GM18505 (cell line): ENCODE results near the gene FAM200C.

Source experiments
- ATAC-seq: cut with Tn5 transposase; IDR thresholded peaks from one replicate; pipeline ENCODE4 v1.9.1; 2021; ENCODE audit not compliant: unreplicated experiment
- POLR2A ChIP-seq: IDR thresholded peaks from 4 replicates; pipeline ENCODE4 v1.6.1; 2011; ENCODE audit warnings: borderline replicate concordance; ENCODE audit not compliant: insufficient read depth, insufficient read length; ENCODE audit errors: extremely low read depth

The FAM200C gene

GRCh38 chr5:160390787-160391696, 8.8 kb downstream of the FAM200C start:
- TF ChIP-seq POLR2A: no peak
- ATAC-seq: no peak

DNA sequence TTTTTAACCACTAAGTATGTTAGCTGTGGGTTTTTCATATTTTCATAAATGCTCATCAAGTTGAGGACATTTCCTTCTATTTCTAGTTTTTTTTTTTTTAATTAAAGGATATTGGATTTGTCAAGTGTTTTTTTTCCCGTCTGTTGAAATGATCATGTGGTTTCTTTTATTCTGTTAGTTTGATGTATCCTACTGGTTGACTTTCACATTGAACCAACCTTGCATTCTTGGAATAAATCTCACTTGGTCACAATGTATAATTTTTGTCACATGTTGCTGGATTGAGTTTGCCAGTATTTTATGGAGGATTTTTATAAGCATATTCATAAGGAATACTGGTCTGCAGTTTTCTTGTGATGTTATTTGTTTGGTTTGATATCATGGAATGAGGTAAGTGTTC, 12.4 kb downstream of the FAM200C start:
- TF ChIP-seq POLR2A: no peak
- ATAC-seq: no peak

DNA sequence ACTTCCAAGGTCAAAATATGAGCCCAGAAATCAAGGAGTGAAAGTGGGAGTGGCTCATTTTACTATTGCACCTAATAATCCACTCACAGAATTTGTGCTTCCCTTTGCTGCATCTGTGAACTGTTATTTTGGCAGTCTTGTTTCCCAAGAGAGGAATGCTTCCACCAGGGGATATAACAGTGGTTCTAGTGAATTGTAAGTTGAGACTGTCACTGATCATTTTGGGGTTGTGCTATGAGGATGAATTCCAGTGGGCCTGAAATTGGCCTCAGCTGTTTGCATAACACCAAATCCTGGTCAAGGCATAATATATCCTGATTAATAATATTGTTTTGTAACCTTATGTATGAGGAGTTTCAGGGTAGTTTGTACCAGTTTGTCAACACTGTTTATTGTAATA, 14.4 kb downstream of the FAM200C start:
- TF ChIP-seq POLR2A: no peak
- ATAC-seq: no peak

DNA sequence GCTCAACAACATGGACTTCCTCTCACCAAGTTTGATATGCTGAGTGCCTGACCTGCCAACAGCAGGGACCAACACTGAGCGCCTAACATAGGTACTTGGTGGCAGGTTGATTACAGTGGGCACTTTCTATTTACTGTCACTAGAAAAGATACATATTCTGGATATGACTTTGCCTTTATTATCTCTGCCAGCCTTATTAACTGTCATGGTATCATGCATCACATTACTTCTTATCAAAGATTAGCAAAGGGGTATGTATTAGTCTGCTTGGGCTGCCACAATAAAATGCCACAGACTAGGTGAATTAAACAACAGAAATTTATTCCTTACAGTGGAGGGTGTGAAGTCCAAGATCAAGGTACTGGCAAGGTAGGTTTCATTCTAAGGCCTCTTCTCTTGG, 15.2 kb downstream of the FAM200C start:
- no peak for TF ChIP-seq POLR2A
- ATAC-seq: no peak

GRCh38 chr5:160382346-160382745, 17.5 kb downstream of the FAM200C start:
- ATAC-seq: no peak
- no peak for TF ChIP-seq POLR2A

DNA sequence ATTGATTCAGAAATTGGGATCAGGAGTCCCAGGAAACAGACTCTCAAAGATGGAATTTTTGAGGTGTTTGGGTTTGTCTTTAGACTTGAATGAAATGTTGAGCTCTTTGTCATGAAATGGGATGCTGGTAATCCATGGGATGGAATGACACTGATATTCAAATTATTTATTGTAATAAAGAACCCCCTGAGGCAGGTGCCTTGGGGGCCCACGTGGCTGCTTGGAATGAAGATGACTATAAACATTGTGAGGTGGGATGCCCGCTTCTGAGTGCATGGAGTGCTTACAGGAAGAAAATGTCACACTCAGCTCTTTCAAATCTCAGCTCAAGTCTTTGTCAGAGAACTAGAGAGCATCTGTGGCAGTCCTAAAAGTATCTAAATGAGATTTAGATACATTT, 19.8 kb downstream of the FAM200C start:
- ATAC-seq: no peak
- no peak for TF ChIP-seq POLR2A

DNA sequence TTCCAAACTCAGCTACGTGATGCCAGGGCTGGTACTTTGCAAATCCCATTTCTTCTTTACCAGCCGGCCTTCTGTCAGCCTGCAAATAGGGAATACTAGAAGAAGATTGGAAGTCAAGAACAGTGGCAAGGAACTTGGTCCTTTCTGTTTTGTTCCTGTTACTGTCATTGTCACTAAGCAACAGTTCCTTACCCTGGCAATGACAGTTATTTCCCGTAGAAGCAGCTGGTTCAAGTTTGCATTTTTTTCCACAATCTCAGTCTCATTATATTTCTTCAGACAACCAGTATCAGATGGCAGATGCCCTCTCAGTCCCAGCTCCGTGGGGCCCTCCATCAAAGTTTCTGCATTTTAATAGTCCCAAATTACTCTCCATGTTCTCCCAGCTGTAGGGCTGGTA, 20.3 kb downstream of the FAM200C start:
- ATAC-seq: no peak
- no peak for TF ChIP-seq POLR2A

GRCh38 chr5:160378330-160378729, 21.5 kb downstream of the FAM200C start:
- no peak for ATAC-seq
- no peak for TF ChIP-seq POLR2A

DNA sequence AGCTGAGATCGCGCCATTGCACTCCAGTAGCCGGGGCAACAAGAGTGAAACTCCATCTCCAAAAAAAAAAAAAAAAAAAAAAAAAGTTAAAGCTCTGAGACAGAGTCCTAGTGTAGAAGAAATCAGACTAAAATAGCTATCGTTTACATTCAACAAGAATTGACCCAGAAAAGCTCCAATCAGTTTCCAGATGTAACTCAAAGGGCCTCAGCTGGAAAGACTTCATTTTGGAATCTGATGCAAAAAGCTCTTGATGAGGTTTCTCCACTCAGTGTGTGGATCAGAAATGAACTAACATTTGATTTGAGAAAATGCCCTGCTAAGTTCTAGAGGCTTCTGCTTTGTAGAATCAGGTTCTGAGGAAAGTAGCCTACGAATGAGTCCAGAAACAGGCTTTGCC, 22.2 kb downstream of the FAM200C start:
- no peak for ATAC-seq
- no peak for TF ChIP-seq POLR2A

DNA sequence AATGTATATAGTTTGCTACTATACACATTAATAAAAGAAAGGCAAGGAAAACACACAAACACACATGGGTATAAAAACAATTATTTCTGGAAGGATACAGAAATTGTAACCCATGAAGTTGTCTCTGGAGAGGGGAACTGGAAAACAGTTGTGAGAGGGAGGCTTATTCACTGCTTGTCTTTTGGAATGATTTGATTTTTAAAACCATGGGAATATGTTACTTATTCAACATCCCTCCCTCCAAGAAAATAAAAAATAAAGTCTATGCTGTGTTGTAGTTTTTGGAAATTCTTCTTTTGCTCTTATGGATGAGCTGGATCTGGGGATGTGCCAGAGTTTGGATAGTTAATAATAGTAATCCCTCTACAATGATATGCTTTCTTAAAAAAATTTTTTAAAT, 23.4 kb downstream of the FAM200C start:
- ATAC-seq: no peak
- TF ChIP-seq POLR2A: no peak

GRCh38 chr5:160375701-160376100, 24.2 kb downstream of the FAM200C start:
- ATAC-seq: no peak

DNA sequence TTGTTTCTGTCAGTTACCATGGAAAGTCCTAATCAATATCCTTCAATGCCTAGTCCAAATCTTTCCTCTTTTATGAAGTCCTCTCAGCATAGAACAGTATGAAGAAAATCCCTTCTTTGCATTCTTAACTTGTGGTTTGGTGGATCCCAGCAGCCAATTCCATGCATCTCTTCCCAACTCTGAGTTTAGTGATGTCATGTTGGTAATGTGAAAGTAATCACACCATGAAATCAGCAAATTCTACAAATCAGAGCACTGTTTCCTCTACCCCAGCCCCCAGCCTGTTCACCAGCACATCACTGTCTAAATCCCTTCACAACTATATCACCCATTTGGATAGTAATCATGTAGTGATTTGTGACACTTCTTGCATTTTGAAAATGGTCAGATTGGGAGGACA, 24.7 kb downstream of the FAM200C start:
- no peak for TF ChIP-seq POLR2A
- ATAC-seq: no peak

More at GRCh38 chr5:160375701-160376100, 24.2 kb downstream of the FAM200C start:
- no peak for TF ChIP-seq POLR2A

DNA sequence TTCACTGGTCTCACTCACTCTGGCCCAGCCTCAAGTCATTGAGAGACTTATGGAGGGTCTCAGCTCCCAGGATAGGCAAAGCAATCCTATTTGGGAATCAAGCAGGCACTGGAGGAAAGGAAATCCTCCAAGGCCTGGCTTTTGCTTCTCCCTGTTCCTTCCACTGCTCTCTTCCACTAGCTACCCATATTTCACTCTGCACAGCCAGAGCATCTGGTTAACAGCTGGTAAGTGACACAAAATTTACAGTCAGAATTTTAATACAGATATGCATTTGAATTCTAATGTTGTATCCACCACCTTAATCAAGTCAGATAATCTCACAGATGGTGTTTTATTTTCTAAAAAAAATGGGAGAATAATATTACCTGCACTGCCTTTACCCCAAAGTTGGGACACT, 28.6 kb downstream of the FAM200C start:
- no peak for TF ChIP-seq POLR2A

GRCh38 chr5:160370713-160371034, 29.2 kb downstream of the FAM200C start:
- TF ChIP-seq POLR2A: no peak
- no peak for ATAC-seq

More for the DNA sequence above, 28.6 kb downstream of the FAM200C start:
- ATAC-seq: no peak

- ATAC-seq: no peak
- no peak for TF ChIP-seq POLR2A
Measured at GRCh38 chr5:160369990-160370712, 29.7 kb downstream of the FAM200C start, which contains the start of gene C1QTNF2. Gene C1QTNF2 (minus strand): TSS chr5:160370626. CDS start chr5:160355011, 15,615 bp downstream.

DNA sequence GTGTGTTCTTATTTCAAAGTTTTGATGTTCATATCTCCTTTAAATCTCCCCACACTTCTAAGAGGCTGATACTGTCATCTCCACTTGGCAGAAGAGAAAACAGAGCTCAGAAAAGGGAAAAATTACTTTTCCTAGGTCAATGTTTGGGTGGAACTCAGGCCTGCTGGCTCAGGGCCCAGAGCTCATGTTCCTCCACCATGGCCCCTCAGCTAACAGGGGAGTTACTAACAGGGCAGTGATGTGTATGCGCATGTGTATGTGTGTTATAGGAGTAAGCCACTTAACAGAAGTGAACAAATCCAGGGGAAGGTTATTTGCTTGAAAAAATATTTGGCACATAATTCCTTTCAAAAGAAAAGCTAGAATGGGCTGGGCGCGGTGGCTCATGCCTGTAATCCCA, 32.0 kb downstream of the FAM200C start:
- no peak for TF ChIP-seq POLR2A
- ATAC-seq: no peak
